Endothelial cell (in vitro differentiated cells): ENCODE results near the gene ZNF816. TPM values are rescaled to one million over a fixed set of nuclear protein-coding genes. Genes with fewer than 3 reads are reported as not detected.
A peak's percentile ranks its signal among the peaks of the same experiment; 100 is the strongest.

Source experiments
- DNase-seq: peaks from one replicate; pipeline ENCODE4 v3.0.0; 2021; ENCODE audit warnings: low spot score
- H3K27ac Mint-ChIP-seq: one replicate; pipeline ENCODE4 v1.8.0; 2021; ENCODE audit warnings: mixed read lengths, inconsistent platforms; ENCODE audit not compliant: unreplicated experiment
- H3K27me3 Mint-ChIP-seq: one replicate; pipeline ENCODE4 v1.8.0; 2021; ENCODE audit warnings: mild to moderate bottlenecking, moderate library complexity, mixed read lengths, inconsistent platforms; ENCODE audit not compliant: unreplicated experiment
- H3K36me3 Mint-ChIP-seq: one replicate; pipeline ENCODE4 v1.8.0; 2021; ENCODE audit warnings: mild to moderate bottlenecking, low read depth, mixed read lengths, inconsistent platforms; ENCODE audit not compliant: unreplicated experiment
- H3K4me1 Mint-ChIP-seq: one replicate; pipeline ENCODE4 v1.8.0; 2021; ENCODE audit warnings: mild to moderate bottlenecking, mixed read lengths, inconsistent platforms; ENCODE audit not compliant: unreplicated experiment
- H3K4me3 Mint-ChIP-seq: one replicate; pipeline ENCODE4 v1.8.0; 2021; ENCODE audit warnings: mild to moderate bottlenecking, mixed read lengths, inconsistent platforms; ENCODE audit not compliant: unreplicated experiment
- H3K9me3 Mint-ChIP-seq: one replicate; pipeline ENCODE4 v1.8.0; 2021; ENCODE audit warnings: mixed read lengths, inconsistent platforms; ENCODE audit not compliant: unreplicated experiment
- CTCF ChIP-seq: fragments of 200-600 bp; sonication (generic); IDR thresholded peaks from one replicate; pipeline ENCODE4 v1.5.0; 2021; ENCODE audit warnings: antibody characterized with exemption; ENCODE audit not compliant: unreplicated experiment
- total RNA-seq: library from RNA; stranded (reverse); fragmentation: NEBNext Ultra II Directional; extraction: Animal tissue kit (Norgen Biotek cat#: 25700); gene quantifications from one replicate; pipeline ENCODE4 v1.2.1, GENCODE V29; 2021; ENCODE audit not compliant: unreplicated experiment

The ZNF816 gene
- total RNA-seq, 1 donor from 2014 or later, result 16.5 TPM

GRCh38 chr19:52956917-52957316, 5.8 kb downstream of the ZNF816 start:
- Mint-ChIP-seq H3K36me3 (peaks cover 67% of the 10 kb centered on the region), H3K27ac (no peak overlapping the region), H3K4me1 (peaks cover 5% of the 10 kb centered on the region), H3K9me3 (peaks cover 5% of the 10 kb centered on the region), H3K4me3 (peak overlapping the region; percentile 74), H3K27me3 (peaks cover 10% of the 10 kb centered on the region)
- DNase-seq, result no peak
- no peak for TF ChIP-seq CTCF

- Mint-ChIP-seq H3K4me3 (peak overlapping the region; percentile 80), H3K4me1 (peaks cover 14% of the 10 kb centered on the region), H3K27me3 (peaks cover 3% of the 10 kb centered on the region), H3K36me3 (peaks cover 55% of the 10 kb centered on the region), H3K9me3 (peaks cover 26% of the 10 kb centered on the region), H3K27ac (no peak overlapping the region)
- TF ChIP-seq CTCF, result no peak
- DNase-seq, result no peak
Measured at GRCh38 chr19:52949422-52949821, 13.3 kb downstream of the ZNF816 start.

GRCh38 chr19:52948025-52948770, 14.5 kb downstream of the ZNF816 start:
- TF ChIP-seq CTCF, result no peak
- Mint-ChIP-seq H3K27ac (no peak overlapping the region), H3K4me3 (no peak overlapping the region), H3K4me1 (peaks cover 15% of the 10 kb centered on the region), H3K36me3 (peaks cover 52% of the 10 kb centered on the region), H3K27me3 (peaks cover 3% of the 10 kb centered on the region), H3K9me3 (peaks cover 26% of the 10 kb centered on the region)
- DNase-seq, result no peak

GRCh38 chr19:52946322-52947310, 16.1 kb downstream of the ZNF816 start:
- Mint-ChIP-seq H3K36me3 (peaks cover 39% of the 10 kb centered on the region), H3K9me3 (peaks cover 21% of the 10 kb centered on the region), H3K27me3 (peaks cover 3% of the 10 kb centered on the region), H3K4me1 (peaks cover 21% of the 10 kb centered on the region), H3K27ac (peak overlapping the region; percentile 27), H3K4me3 (peak overlapping the region; percentile 79)
- TF ChIP-seq CTCF, result no peak
- peak; percentile 73 for DNase-seq
